GM23338 (cell line): ENCODE data around the gene RALY. TPM values are rescaled to one million over a fixed set of nuclear protein-coding genes. Genes with fewer than 3 reads are reported as not detected.

Experiments used
- CREB1 ChIP-seq: fragments of 250-450 bp; sonication (Bioruptor Pico); IDR thresholded peaks from 2 replicates; pipeline ENCODE4 v1.5.0; 2020; ENCODE audit warnings: low read depth, mild to moderate bottlenecking, moderate library complexity
- EZH2 ChIP-seq: fragments of 200-600 bp; sonication (generic); IDR thresholded peaks from one replicate; pipeline ENCODE4 v1.8.0; 2017; ENCODE audit warnings: antibody characterized with exemption, mild to moderate bottlenecking, low read depth; ENCODE audit not compliant: unreplicated experiment
- EZH2phosphoT487 ChIP-seq: fragments of 200-600 bp; sonication (generic); IDR thresholded peaks from one replicate; pipeline ENCODE4 v1.8.1; 2018; ENCODE audit warnings: antibody characterized with exemption; ENCODE audit not compliant: unreplicated experiment
- NANOG ChIP-seq: IDR thresholded peaks from 2 replicates; pipeline ENCODE4 v1.6.1; 2016; ENCODE audit warnings: antibody characterized with exemption, borderline replicate concordance
- POLR2AphosphoS5 ChIP-seq: IDR thresholded peaks from 2 replicates; pipeline ENCODE4 v1.6.1; 2016; ENCODE audit warnings: antibody characterized with exemption, low read depth
- STAT1 ChIP-seq: IDR thresholded peaks from one replicate; pipeline ENCODE4 v1.6.1; 2016; ENCODE audit warnings: antibody characterized with exemption; ENCODE audit not compliant: unreplicated experiment
- ZNF114 ChIP-seq: fragments of 250-450 bp; sonication (Bioruptor Pico); IDR thresholded peaks from 2 replicates; pipeline ENCODE4 v1.5.0; 2020; ENCODE audit warnings: mild to moderate bottlenecking, moderate library complexity
- ZNF331 ChIP-seq: fragments of 250-450 bp; sonication (Bioruptor Pico); IDR thresholded peaks from 2 replicates; pipeline ENCODE4 v1.5.0; 2020; ENCODE audit warnings: low read depth, mild to moderate bottlenecking, moderate library complexity
- polyA plus RNA-seq: library from polyadenylated mRNA; unstranded; fragments of >200 nt; fragmentation: Nextera tagmentation; extraction: Ambion mirVana; gene quantifications from 2 replicates; pipeline ENCODE4 v1.2.1, GENCODE V29; 2016
- total RNA-seq: library from RNA; depleted of rRNA; stranded (reverse); fragments of >200 nt; shearing (Covaris generic); gene quantifications from 2 replicates; pipeline ENCODE4 v1.2.3, GENCODE V29; 2014
- TF ChIP-seq, protein P1 (sequence below): fragments of 250-450 bp; sonication (Bioruptor Pico); IDR thresholded peaks from 2 replicates; pipeline ENCODE4 v1.5.0; 2020; ENCODE audit warnings: mild to moderate bottlenecking, moderate library complexity
- TF ChIP-seq, protein P2 (sequence below): IDR thresholded peaks from 2 replicates; pipeline ENCODE4 v1.6.1; 2016; ENCODE audit warnings: antibody characterized with exemption

RALY gene
- total and polyA plus RNA-seq, 2 experiments from 2014 or later = 144 to 167 TPM

DNA sequence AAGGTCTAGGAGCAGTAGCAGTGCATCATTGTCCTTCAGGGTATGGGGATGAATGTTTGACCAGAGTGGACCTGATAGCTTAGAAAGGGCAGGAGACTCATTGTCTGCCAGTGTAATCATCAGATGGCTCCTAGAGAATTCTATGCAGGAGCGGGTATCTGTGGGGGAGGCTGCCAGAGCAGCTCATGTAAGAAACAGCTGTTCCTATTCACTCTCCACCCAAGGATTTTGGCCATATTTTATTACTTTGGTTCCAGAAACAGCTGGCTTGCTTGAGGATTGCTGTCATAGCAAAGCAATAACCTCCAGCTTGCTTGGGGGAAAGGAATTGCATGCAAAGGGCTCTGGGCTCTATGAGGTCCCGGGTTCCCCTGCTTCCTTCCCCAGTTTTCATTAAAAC, 44.1 kb downstream of the RALY start (continued):
- TF ChIP-seq, protein P1, sequence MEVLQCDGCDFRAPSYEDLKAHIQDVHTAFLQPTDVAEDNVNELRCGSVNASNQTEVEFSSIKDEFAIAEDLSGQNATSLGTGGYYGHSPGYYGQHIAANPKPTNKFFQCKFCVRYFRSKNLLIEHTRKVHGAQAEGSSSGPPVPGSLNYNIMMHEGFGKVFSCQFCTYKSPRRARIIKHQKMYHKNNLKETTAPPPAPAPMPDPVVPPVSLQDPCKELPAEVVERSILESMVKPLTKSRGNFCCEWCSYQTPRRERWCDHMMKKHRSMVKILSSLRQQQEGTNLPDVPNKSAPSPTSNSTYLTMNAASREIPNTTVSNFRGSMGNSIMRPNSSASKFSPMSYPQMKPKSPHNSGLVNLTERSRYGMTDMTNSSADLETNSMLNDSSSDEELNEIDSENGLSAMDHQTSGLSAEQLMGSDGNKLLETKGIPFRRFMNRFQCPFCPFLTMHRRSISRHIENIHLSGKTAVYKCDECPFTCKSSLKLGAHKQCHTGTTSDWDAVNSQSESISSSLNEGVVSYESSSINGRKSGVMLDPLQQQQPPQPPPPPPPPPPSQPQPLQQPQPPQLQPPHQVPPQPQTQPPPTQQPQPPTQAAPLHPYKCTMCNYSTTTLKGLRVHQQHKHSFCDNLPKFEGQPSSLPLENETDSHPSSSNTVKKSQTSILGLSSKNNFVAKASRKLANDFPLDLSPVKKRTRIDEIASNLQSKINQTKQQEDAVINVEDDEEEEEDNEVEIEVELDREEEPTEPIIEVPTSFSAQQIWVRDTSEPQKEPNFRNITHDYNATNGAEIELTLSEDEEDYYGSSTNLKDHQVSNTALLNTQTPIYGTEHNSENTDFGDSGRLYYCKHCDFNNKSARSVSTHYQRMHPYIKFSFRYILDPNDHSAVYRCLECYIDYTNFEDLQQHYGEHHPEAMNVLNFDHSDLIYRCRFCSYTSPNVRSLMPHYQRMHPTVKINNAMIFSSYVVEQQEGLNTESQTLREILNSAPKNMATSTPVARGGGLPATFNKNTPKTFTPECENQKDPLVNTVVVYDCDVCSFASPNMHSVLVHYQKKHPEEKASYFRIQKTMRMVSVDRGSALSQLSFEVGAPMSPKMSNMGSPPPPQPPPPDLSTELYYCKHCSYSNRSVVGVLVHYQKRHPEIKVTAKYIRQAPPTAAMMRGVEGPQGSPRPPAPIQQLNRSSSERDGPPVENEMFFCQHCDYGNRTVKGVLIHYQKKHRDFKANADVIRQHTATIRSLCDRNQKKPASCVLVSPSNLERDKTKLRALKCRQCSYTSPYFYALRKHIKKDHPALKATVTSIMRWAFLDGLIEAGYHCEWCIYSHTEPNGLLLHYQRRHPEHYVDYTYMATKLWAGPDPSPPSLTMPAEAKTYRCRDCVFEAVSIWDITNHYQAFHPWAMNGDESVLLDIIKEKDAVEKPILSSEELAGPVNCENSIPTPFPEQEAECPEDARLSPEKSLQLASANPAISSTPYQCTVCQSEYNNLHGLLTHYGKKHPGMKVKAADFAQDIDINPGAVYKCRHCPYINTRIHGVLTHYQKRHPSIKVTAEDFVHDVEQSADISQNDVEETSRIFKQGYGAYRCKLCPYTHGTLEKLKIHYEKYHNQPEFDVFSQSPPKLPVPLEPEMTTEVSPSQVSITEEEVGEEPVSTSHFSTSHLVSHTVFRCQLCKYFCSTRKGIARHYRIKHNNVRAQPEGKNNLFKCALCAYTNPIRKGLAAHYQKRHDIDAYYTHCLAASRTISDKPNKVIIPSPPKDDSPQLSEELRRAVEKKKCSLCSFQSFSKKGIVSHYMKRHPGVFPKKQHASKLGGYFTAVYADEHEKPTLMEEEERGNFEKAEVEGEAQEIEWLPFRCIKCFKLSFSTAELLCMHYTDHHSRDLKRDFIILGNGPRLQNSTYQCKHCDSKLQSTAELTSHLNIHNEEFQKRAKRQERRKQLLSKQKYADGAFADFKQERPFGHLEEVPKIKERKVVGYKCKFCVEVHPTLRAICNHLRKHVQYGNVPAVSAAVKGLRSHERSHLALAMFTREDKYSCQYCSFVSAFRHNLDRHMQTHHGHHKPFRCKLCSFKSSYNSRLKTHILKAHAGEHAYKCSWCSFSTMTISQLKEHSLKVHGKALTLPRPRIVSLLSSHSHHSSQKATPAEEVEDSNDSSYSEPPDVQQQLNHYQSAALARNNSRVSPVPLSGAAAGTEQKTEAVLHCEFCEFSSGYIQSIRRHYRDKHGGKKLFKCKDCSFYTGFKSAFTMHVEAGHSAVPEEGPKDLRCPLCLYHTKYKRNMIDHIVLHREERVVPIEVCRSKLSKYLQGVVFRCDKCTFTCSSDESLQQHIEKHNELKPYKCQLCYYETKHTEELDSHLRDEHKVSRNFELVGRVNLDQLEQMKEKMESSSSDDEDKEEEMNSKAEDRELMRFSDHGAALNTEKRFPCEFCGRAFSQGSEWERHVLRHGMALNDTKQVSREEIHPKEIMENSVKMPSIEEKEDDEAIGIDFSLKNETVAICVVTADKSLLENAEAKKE = no peak
- TF ChIP-seq CREB1 (CRISPR knock-in tag) (no peak), EZH2phosphoT487 (no peak), ZNF331 (CRISPR knock-in tag) (no peak), STAT1 (no peak), ZNF114 (CRISPR knock-in tag) (no peak), POLR2AphosphoS5 (no peak), NANOG (no peak), EZH2 (no peak)
- TF ChIP-seq, protein P2, sequence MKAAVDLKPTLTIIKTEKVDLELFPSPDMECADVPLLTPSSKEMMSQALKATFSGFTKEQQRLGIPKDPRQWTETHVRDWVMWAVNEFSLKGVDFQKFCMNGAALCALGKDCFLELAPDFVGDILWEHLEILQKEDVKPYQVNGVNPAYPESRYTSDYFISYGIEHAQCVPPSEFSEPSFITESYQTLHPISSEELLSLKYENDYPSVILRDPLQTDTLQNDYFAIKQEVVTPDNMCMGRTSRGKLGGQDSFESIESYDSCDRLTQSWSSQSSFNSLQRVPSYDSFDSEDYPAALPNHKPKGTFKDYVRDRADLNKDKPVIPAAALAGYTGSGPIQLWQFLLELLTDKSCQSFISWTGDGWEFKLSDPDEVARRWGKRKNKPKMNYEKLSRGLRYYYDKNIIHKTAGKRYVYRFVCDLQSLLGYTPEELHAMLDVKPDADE = no peak
